ENCODE data around the gene WEE2.

- TF ChIP-seq CTCF (IDR thresholded peaks at IDR 0.05; ENCODE audit: poor library complexity, severe bottlenecking), result no peak
- no peak for TF ChIP-seq POLR2AphosphoS5 (IDR thresholded peaks at IDR 0.05)
- no peak for TF ChIP-seq TAF1 (IDR thresholded peaks at IDR 0.05; ENCODE audit: low read depth)
- TF ChIP-seq EZH2 (IDR thresholded peaks at IDR 0.05; ENCODE audit: borderline replicate concordance, insufficient read depth, low read length, poor library complexity, severe bottlenecking), result no peak
- no peak for TF ChIP-seq EP300 (conservative IDR thresholded peaks at IDR 0.05; ENCODE audit: poor library complexity, severe bottlenecking)
Measured at GRCh38 chr7:141668853-141669252, 39.3 kb upstream of the WEE2 start.
